Neuron (in vitro differentiated cells): Measurements from ENCODE around the gene HK2.

Experiments used
- H2AFZ ChIP-seq: one replicate; pipeline ENCODE4 v1.6.1; 2013; ENCODE audit warnings: low read depth, mild to moderate bottlenecking, inconsistent platforms, low read length, moderate library complexity
- H3K27me3 ChIP-seq: one replicate; pipeline ENCODE4 v1.6.1; 2013; ENCODE audit warnings: low read length; ENCODE audit not compliant: insufficient read depth
- H3K36me3 ChIP-seq: one replicate; pipeline ENCODE4 v1.6.1; 2013; ENCODE audit warnings: low read length; ENCODE audit not compliant: insufficient read depth
- H3K4me1 ChIP-seq: one replicate; pipeline ENCODE4 v1.6.1; 2013; ENCODE audit warnings: low read length; ENCODE audit not compliant: insufficient read depth
- H3K4me3 ChIP-seq: 2 replicates; pipeline ENCODE4 v1.5.1; 2013; ENCODE audit warnings: mild to moderate bottlenecking, low read length, moderate library complexity
- H3K9me3 ChIP-seq: one replicate; pipeline ENCODE4 v1.6.1; 2013; ENCODE audit warnings: low read length

HK2 gene

GRCh38 chr2:74911061-74911460 is 77.1 kb downstream of the HK2 start:
- Histone ChIP-seq H3K4me1 (no peaks in the 10 kb centered on the region), H2AFZ (no peak overlapping the region), H3K27me3 (peaks cover 9% of the 10 kb centered on the region), H3K4me3 (no peak overlapping the region), H3K36me3 (no peaks in the 10 kb centered on the region), H3K9me3 (no peaks in the 10 kb centered on the region)

- H2AFZ ChIP-seq = no peak overlapping the region
- no peaks in the 10 kb centered on the region for H3K36me3 ChIP-seq
- H3K27me3 ChIP-seq = peaks cover 19% of the 10 kb centered on the region
- no peak overlapping the region for H3K4me3 ChIP-seq
- no peaks in the 10 kb centered on the region for H3K4me1 ChIP-seq
- H3K9me3 ChIP-seq = no peaks in the 10 kb centered on the region
Observed at GRCh38 chr2:74915743-74916142, 81.8 kb downstream of the HK2 start.

GRCh38 chr2:74916394-74916793 is 82.5 kb downstream of the HK2 start:
- H3K9me3 ChIP-seq = no peaks in the 10 kb centered on the region
- no peak overlapping the region for H3K4me3 ChIP-seq
- no peaks in the 10 kb centered on the region for H3K36me3 ChIP-seq
- H2AFZ ChIP-seq = no peak overlapping the region
- peaks cover 19% of the 10 kb centered on the region for H3K27me3 ChIP-seq
- H3K4me1 ChIP-seq = no peaks in the 10 kb centered on the region

GRCh38 chr2:74917702-74918619 is 84.0 kb downstream of the HK2 start:
- Histone ChIP-seq H3K9me3 (no peaks in the 10 kb centered on the region), H3K4me3 (no peak overlapping the region), H3K4me1 (no peaks in the 10 kb centered on the region), H3K27me3 (peaks cover 13% of the 10 kb centered on the region), H3K36me3 (no peaks in the 10 kb centered on the region), H2AFZ (no peak overlapping the region)

- no peak overlapping the region for H3K4me3 ChIP-seq
- no peaks in the 10 kb centered on the region for H3K9me3 ChIP-seq
- peaks cover 9% of the 10 kb centered on the region for H3K27me3 ChIP-seq
- H3K36me3 ChIP-seq = no peaks in the 10 kb centered on the region
- H2AFZ ChIP-seq = no peak overlapping the region
- no peaks in the 10 kb centered on the region for H3K4me1 ChIP-seq
Observed at GRCh38 chr2:74919827-74920226, 85.9 kb downstream of the HK2 start.

- H2AFZ ChIP-seq = no peak overlapping the region
- no peak overlapping the region for H3K4me3 ChIP-seq
- no peaks in the 10 kb centered on the region for H3K9me3 ChIP-seq
- H3K27me3 ChIP-seq = peaks cover 9% of the 10 kb centered on the region
- H3K4me1 ChIP-seq = no peaks in the 10 kb centered on the region
- H3K36me3 ChIP-seq = no peaks in the 10 kb centered on the region
Observed at GRCh38 chr2:74921236-74921736, 87.4 kb downstream of the HK2 start.

- Histone ChIP-seq H3K4me3 (no peak overlapping the region), H3K27me3 (peaks cover 6% of the 10 kb centered on the region), H3K9me3 (no peaks in the 10 kb centered on the region), H3K4me1 (no peaks in the 10 kb centered on the region), H3K36me3 (no peaks in the 10 kb centered on the region), H2AFZ (no peak overlapping the region)
Observed at GRCh38 chr2:74922592-74923227, 88.8 kb downstream of the HK2 start.

- Histone ChIP-seq H2AFZ (no peak overlapping the region), H3K4me1 (no peaks in the 10 kb centered on the region), H3K36me3 (no peaks in the 10 kb centered on the region), H3K9me3 (no peaks in the 10 kb centered on the region), H3K27me3 (no peaks in the 10 kb centered on the region), H3K4me3 (no peak overlapping the region)
Observed at GRCh38 chr2:74924463-74925265, 90.7 kb downstream of the HK2 start.

GRCh38 chr2:74925361-74925786 is 91.4 kb downstream of the HK2 start:
- no peaks in the 10 kb centered on the region for H3K27me3 ChIP-seq
- no peaks in the 10 kb centered on the region for H3K36me3 ChIP-seq
- no peak overlapping the region for H3K4me3 ChIP-seq
- H2AFZ ChIP-seq = no peak overlapping the region
- H3K4me1 ChIP-seq = no peaks in the 10 kb centered on the region
- H3K9me3 ChIP-seq = no peaks in the 10 kb centered on the region

GRCh38 chr2:74927621-74928020 is 93.7 kb downstream of the HK2 start:
- H3K9me3 ChIP-seq = no peaks in the 10 kb centered on the region
- H3K36me3 ChIP-seq = no peaks in the 10 kb centered on the region
- no peaks in the 10 kb centered on the region for H3K4me1 ChIP-seq
- no peak overlapping the region for H2AFZ ChIP-seq
- H3K4me3 ChIP-seq = no peak overlapping the region
- H3K27me3 ChIP-seq = no peaks in the 10 kb centered on the region

GRCh38 chr2:74930811-74931486 is 97.0 kb downstream of the HK2 start:
- Histone ChIP-seq H3K4me1 (no peaks in the 10 kb centered on the region), H3K4me3 (no peak overlapping the region), H2AFZ (no peak overlapping the region), H3K36me3 (no peaks in the 10 kb centered on the region), H3K27me3 (no peaks in the 10 kb centered on the region), H3K9me3 (no peaks in the 10 kb centered on the region)

- no peaks in the 10 kb centered on the region for H3K27me3 ChIP-seq
- no peaks in the 10 kb centered on the region for H3K4me1 ChIP-seq
- H3K9me3 ChIP-seq = no peaks in the 10 kb centered on the region
- H3K4me3 ChIP-seq = no peak overlapping the region
- H3K36me3 ChIP-seq = no peaks in the 10 kb centered on the region
- H2AFZ ChIP-seq = no peak overlapping the region
Observed at GRCh38 chr2:74931940-74932339, 98.0 kb downstream of the HK2 start.
